WTC11 (cell line): Measurements from ENCODE around the gene PBX4. TPM values are rescaled to one million over a fixed set of nuclear protein-coding genes. Genes with fewer than 3 reads are reported as not detected.

Experiments used
- ATAC-seq: fragments of 200-7000 bp; cut with Tn5 transposase; 2 replicates; pipeline ENCODE4 v1.10.0; 2021; ENCODE audit warnings: mild to moderate bottlenecking, moderate library complexity
- CTCF ChIA-PET: fragments of 300-600 bp; sonication (Branson Sonifier 250); formaldehyde crosslinking; loops from one replicate; lab custom pipeline; 2021; ENCODE audit warnings: antibody characterized with exemption; lab: Charles Lee
- POLR2A ChIA-PET: fragments of 350-600 bp; sonication (Branson Sonifier 250); formaldehyde crosslinking; loops from one replicate; lab custom pipeline; 2021; ENCODE audit warnings: antibody characterized with exemption; lab: Charles Lee
- DNase-seq: peaks from one replicate; pipeline ENCODE4 v3.0.0; 2021; ENCODE audit warnings: low spot score
- H3K27ac Mint-ChIP-seq: 2 replicates; pipeline ENCODE4 v1.8.0; 2021; ENCODE audit warnings: mixed read lengths
- H3K27me3 Mint-ChIP-seq: 2 replicates; pipeline ENCODE4 v1.8.0; 2021; ENCODE audit warnings: low read depth, mild to moderate bottlenecking, moderate library complexity, mixed read lengths
- H3K36me3 Mint-ChIP-seq: 2 replicates; pipeline ENCODE4 v1.8.0; 2021; ENCODE audit warnings: mixed read lengths
- H3K4me1 Mint-ChIP-seq: 2 replicates; pipeline ENCODE4 v1.8.0; 2022; ENCODE audit warnings: mixed read lengths
- H3K4me3 Mint-ChIP-seq: 2 replicates; pipeline ENCODE4 v1.8.0; 2021; ENCODE audit warnings: mild to moderate bottlenecking, moderate library complexity, mixed read lengths
- H3K9me3 Mint-ChIP-seq: 2 replicates; pipeline ENCODE4 v1.8.0; 2021; ENCODE audit warnings: mixed read lengths
- AFF4 ChIP-seq: sonication (generic); formaldehyde crosslinking; IDR thresholded peaks from 2 replicates; pipeline ENCODE4 v1.8.1; 2023; ENCODE audit warnings: mild to moderate bottlenecking, missing genetic modification reagents, borderline replicate concordance
- ATF1 ChIP-seq: sonication (generic); formaldehyde crosslinking; IDR thresholded peaks from 2 replicates; pipeline ENCODE4 v1.8.1; 2023; ENCODE audit warnings: mild to moderate bottlenecking, moderate library complexity, missing genetic modification reagents
- ATF2 ChIP-seq: sonication (generic); formaldehyde crosslinking; IDR thresholded peaks from 2 replicates; pipeline ENCODE4 v1.8.1; 2022; ENCODE audit warnings: low read depth, missing genetic modification reagents, borderline replicate concordance
- ATF3 ChIP-seq: sonication (generic); formaldehyde crosslinking; conservative IDR thresholded peaks from 2 replicates; pipeline ENCODE4 v1.8.1; 2022; ENCODE audit warnings: mild to moderate bottlenecking, missing genetic modification reagents
- CBFB ChIP-seq: sonication (generic); formaldehyde crosslinking; IDR thresholded peaks from 2 replicates; pipeline ENCODE4 v1.8.1; 2022; ENCODE audit warnings: mild to moderate bottlenecking, low read depth, missing genetic modification reagents
- ERG ChIP-seq: fragments of 250-450 bp; sonication (Bioruptor Pico); IDR thresholded peaks from 2 replicates; pipeline ENCODE4 v1.8.0; 2021; ENCODE audit warnings: mild to moderate bottlenecking
- ESRRA ChIP-seq: sonication (generic); formaldehyde crosslinking; IDR thresholded peaks from 2 replicates; pipeline ENCODE4 v1.8.1; 2022; ENCODE audit warnings: mild to moderate bottlenecking, missing genetic modification reagents, borderline replicate concordance
- FOXK1 ChIP-seq: sonication (generic); formaldehyde crosslinking; IDR thresholded peaks from 2 replicates; pipeline ENCODE4 v1.8.0; 2022; ENCODE audit warnings: mild to moderate bottlenecking, moderate library complexity, missing genetic modification reagents
- GABPB1 ChIP-seq: sonication (generic); formaldehyde crosslinking; IDR thresholded peaks from 2 replicates; pipeline ENCODE4 v1.8.1; 2023; ENCODE audit warnings: mild to moderate bottlenecking, missing genetic modification reagents
- JUN ChIP-seq: sonication (generic); formaldehyde crosslinking; IDR thresholded peaks from 2 replicates; pipeline ENCODE4 v1.8.0; 2023; ENCODE audit warnings: mild to moderate bottlenecking, missing genetic modification reagents
- OVOL2 ChIP-seq: fragments of 250-450 bp; sonication (Bioruptor Pico); IDR thresholded peaks from 2 replicates; pipeline ENCODE4 v1.9.0; 2021; ENCODE audit warnings: mild to moderate bottlenecking, borderline replicate concordance
- PREB ChIP-seq: sonication (generic); formaldehyde crosslinking; IDR thresholded peaks from 2 replicates; pipeline ENCODE4 v1.8.1; 2022; ENCODE audit warnings: mild to moderate bottlenecking, missing genetic modification reagents, moderate library complexity, borderline replicate concordance
- PRRX2 ChIP-seq: fragments of 250-450 bp; sonication (Bioruptor Pico); IDR thresholded peaks from 2 replicates; pipeline ENCODE4 v1.8.0; 2021; ENCODE audit warnings: mild to moderate bottlenecking
- RORB ChIP-seq: fragments of 250-450 bp; sonication (Bioruptor Pico); IDR thresholded peaks from 2 replicates; pipeline ENCODE4 v1.9.0; 2021; ENCODE audit warnings: mild to moderate bottlenecking
- SMAD3 ChIP-seq: sonication (generic); formaldehyde crosslinking; IDR thresholded peaks from 2 replicates; pipeline ENCODE4 v1.8.0; 2022; ENCODE audit warnings: missing genetic modification reagents, mild to moderate bottlenecking, borderline replicate concordance
- ZNF138 ChIP-seq: sonication (generic); formaldehyde crosslinking; conservative IDR thresholded peaks from 2 replicates; pipeline ENCODE4 v1.8.1; 2022; ENCODE audit warnings: mild to moderate bottlenecking, moderate library complexity, missing genetic modification reagents
- ZNF263 ChIP-seq: sonication (generic); formaldehyde crosslinking; IDR thresholded peaks from 2 replicates; pipeline ENCODE4 v1.8.1; 2022; ENCODE audit warnings: low read depth, mild to moderate bottlenecking, moderate library complexity, missing genetic modification reagents
- ZNF317 ChIP-seq: sonication (generic); formaldehyde crosslinking; IDR thresholded peaks from 2 replicates; pipeline ENCODE4 v1.8.1; 2023; ENCODE audit warnings: low read depth, mild to moderate bottlenecking, moderate library complexity, missing genetic modification reagents, borderline replicate concordance
- ZNF396 ChIP-seq: fragments of 250-450 bp; sonication (Bioruptor Pico); IDR thresholded peaks from 2 replicates; pipeline ENCODE4 v1.8.0; 2021; ENCODE audit warnings: mild to moderate bottlenecking, moderate library complexity, borderline replicate concordance
- ZNF416 ChIP-seq: fragments of 250-450 bp; sonication (Bioruptor Pico); IDR thresholded peaks from 2 replicates; pipeline ENCODE4 v1.9.0; 2021; ENCODE audit warnings: mild to moderate bottlenecking, inconsistent platforms
- ZNF425 ChIP-seq: fragments of 250-450 bp; sonication (Bioruptor Pico); conservative IDR thresholded peaks from 2 replicates; pipeline ENCODE4 v1.9.0; 2021; ENCODE audit warnings: mild to moderate bottlenecking
- ZNF512 ChIP-seq: sonication (generic); formaldehyde crosslinking; IDR thresholded peaks from 2 replicates; pipeline ENCODE4 v1.8.1; 2022; ENCODE audit warnings: missing genetic modification reagents, borderline replicate concordance
- total RNA-seq: library from RNA; stranded (reverse); gene quantifications from 3 replicates; pipeline ENCODE4 v1.2.3, GENCODE V29; 2021

The PBX4 gene
- total RNA-seq, 1 experiment from 2014 or later: 3.2 TPM

- no peak for TF ChIP-seq ATF3 (CRISPR knock-in tag)
- no peak for TF ChIP-seq PREB (CRISPR knock-in tag)
- no peak for TF ChIP-seq ZNF512 (CRISPR knock-in tag)
- no peak for TF ChIP-seq OVOL2 (CRISPR knock-in tag)
- TF ChIP-seq ZNF263 (CRISPR knock-in tag): no peak
- TF ChIP-seq SMAD3 (CRISPR knock-in tag): no peak
- no peak for TF ChIP-seq ZNF396 (CRISPR knock-in tag)
- peak; percentile 46; the same call in 1 of the 2 replicates for TF ChIP-seq ZNF317 (CRISPR knock-in tag)
- no peak for TF ChIP-seq ATF1
Observed at GRCh38 chr19:19531951-19532805, 86.3 kb downstream of the PBX4 start (continued).

- CTCF ChIA-PET: interaction anchor here (0.5 to 14.4 kb wide), 10 partner anchors 10 to 594 kb away, joined by 3 to 408 read pairs (median 6); partner anchors contain the start of genes GATAD2A, GMIP and PBX4
- Mint-ChIP-seq H3K4me3 (no peak overlapping the region), H3K27ac (no peak overlapping the region), H3K9me3 (no peaks in the 10 kb centered on the region), H3K4me1 (peaks cover 21% of the 10 kb centered on the region), H3K27me3 (no peaks in the 10 kb centered on the region; the same call in 1 of the 2 replicates), H3K36me3 (peaks cover 3% of the 10 kb centered on the region; the same call in 1 of the 2 replicates)
- no peak for DNase-seq
- POLR2A ChIA-PET: no interaction called here
- ATAC-seq: no peak
- TF ChIP-seq ZNF425 (CRISPR knock-in tag): no peak
- no peak for TF ChIP-seq OVOL2 (CRISPR knock-in tag)
- TF ChIP-seq ZNF416 (CRISPR knock-in tag): no peak
- TF ChIP-seq JUN (CRISPR knock-in tag): no peak
- no peak for TF ChIP-seq RORB
- TF ChIP-seq ATF2: no peak
- no peak for TF ChIP-seq AFF4 (CRISPR knock-in tag)
- no peak for TF ChIP-seq GABPB1 (CRISPR knock-in tag)
- no peak for TF ChIP-seq ZNF138 (CRISPR knock-in tag)
- no peak for TF ChIP-seq ZNF396 (CRISPR knock-in tag)
- TF ChIP-seq ERG (CRISPR knock-in tag): no peak
- TF ChIP-seq CBFB (CRISPR knock-in tag): no peak
- no peak for TF ChIP-seq FOXK1 (CRISPR knock-in tag)
- TF ChIP-seq PRRX2 (CRISPR knock-in tag): no peak
- no peak for TF ChIP-seq ESRRA (CRISPR knock-in tag)
- no peak for TF ChIP-seq ZNF317 (CRISPR knock-in tag)
Observed at GRCh38 chr19:19530889-19531288, 87.6 kb downstream of the PBX4 start.
